ENCODE results near the gene IL17RA.
"Not testable (repeated sequence)": the region's sequence is repeated elsewhere in the genome, so short reads cannot be mapped to it uniquely, and the experiment has no call there.

The IL17RA gene, protein sequence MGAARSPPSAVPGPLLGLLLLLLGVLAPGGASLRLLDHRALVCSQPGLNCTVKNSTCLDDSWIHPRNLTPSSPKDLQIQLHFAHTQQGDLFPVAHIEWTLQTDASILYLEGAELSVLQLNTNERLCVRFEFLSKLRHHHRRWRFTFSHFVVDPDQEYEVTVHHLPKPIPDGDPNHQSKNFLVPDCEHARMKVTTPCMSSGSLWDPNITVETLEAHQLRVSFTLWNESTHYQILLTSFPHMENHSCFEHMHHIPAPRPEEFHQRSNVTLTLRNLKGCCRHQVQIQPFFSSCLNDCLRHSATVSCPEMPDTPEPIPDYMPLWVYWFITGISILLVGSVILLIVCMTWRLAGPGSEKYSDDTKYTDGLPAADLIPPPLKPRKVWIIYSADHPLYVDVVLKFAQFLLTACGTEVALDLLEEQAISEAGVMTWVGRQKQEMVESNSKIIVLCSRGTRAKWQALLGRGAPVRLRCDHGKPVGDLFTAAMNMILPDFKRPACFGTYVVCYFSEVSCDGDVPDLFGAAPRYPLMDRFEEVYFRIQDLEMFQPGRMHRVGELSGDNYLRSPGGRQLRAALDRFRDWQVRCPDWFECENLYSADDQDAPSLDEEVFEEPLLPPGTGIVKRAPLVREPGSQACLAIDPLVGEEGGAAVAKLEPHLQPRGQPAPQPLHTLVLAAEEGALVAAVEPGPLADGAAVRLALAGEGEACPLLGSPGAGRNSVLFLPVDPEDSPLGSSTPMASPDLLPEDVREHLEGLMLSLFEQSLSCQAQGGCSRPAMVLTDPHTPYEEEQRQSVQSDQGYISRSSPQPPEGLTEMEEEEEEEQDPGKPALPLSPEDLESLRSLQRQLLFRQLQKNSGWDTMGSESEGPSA

DNA sequence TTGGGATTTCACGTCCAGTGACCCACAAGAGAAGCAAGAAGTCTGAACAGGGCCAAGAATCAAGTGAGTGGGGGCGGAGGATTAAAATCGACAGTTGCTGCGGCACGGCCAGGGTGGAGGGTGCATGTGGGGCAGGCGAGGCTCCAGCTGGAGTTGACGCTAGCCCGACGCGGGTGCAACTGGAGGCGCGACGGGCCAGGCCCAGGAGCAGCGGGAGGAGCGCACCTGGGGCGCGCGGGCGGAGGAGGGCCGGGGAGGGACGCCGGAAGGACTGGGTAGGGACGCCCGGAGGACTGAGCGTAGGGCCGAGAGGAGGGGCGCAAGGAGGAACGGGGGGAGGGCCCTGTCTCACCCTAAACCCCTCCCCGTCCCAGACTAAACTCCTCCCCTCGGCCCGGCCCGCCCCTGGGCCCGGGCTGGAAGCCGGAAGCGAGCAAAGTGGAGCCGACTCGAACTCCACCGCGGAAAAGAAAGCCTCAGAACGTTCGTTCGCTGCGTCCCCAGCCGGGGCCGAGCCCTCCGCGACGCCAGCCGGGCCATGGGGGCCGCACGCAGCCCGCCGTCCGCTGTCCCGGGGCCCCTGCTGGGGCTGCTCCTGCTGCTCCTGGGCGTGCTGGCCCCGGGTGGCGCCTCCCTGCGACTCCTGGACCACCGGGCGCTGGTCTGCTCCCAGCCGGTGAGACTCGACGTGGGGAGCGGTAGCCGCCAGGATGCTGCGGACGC lies at the start of gene IL17RA:
TSS of gene IL17RA (plus strand) at position 447 of the 723 bp plus-strand sequence. CDS start at position 539, 92 bp downstream.
- DNase-seq = peak; percentile 78

DNA sequence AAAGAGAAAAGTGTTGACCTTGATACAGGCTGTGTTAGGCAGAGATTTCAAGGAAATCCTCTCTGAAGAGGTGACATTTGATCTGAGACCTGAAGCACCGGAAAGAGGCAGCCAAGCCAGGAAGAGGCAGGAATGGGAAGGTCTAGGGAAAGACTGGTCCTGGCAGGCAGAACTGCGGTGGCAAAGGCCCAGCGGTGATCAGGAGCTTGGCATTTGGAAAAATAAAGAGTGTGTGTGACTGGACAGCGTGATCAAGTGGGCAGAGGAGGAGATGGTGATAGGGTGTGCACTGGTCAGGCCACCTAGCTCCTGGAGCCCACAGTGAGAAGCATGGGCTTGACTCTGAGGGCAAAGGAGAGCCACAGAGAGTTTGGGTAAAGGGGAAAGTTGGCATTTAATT lies 49.6 kb upstream of the IL17RA start:
- no peak for DNase-seq

DNA sequence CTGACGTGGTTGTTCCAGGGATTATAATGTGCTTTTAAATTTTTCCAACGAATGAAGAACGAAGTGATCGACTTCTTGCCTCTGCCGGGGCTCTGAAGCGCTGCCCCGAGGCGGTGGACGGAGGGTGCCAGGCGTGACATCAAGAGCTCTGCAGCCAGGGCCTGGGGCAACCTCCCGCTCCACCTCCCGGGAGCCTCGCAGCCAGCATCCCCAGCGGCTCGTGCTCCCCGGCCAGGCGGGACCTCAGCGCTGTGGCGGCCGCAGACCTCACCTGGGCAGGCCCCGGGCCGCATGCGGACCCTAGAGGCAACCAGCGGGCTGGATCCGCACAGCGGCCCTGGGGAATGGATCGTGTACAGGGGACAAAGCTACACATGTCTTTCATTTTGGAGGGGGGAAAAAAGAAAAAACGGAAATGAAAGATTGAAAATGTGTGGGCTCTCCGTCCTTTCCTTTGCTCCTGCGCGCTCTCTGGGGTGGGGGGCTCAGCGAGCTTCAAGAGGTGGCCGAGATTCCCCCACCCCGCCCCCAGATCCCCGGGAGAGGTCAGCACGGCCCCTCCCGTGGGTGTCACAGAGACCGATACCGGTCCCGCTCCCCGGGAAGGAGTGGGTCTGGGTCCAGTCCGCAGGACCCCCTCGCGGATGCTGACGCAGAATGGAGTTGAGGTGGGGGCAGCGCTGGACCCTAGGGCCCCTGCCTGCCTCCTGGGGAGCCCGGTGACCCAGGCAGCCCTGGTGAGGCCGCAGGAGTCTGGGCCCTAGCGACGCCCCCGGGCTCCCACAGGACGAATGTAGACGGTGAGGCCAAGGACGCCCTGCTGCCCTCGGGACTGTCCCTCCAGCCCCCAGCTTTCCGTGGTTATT lies 48.6 kb upstream of the IL17RA start:
- not testable (repeated sequence) for DNase-seq

DNA sequence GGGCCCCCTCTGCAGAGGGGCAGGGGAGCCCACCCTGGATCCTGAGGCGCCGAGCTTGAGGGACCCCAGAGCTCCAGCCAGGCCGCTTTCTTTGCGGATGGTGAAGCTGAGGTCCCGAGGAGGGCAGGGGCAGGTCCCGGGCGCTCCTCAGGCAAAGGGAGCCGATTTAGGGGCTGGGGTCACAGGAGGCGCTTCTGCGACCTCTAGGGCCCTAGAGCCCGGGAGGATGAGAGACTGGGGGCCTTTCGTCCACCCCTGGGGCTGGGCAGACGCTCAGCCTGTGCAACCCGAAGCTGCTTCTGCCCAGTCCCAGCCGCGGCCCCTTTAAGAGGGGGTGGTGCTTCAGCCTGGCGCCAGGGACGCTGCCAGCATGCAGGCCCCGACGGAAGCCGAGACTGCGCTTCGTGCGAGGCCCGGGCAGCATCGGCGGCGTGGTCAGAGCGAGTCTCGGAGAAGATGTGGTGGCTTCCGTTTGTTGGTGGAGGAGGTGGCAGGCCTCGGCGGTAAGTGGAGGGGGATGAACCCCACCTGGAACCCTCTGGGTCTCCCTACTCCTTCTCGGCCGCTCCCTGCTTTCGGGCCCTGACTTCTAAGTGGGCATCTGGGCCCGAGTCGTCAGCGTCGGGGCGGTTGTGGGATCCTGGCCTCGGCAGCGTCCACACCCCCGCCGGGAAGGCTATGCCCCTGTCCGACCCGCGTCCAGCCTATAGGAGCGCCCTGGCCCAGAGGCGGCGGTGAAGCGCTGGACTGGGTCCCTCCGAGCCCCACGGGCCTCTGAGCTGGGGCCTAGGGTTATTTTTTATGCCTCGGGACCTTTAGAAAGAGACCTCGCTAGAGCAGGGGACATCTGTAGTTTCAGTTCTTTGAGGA lies 47.7 kb upstream of the IL17RA start:
- DNase-seq = not testable (repeated sequence)

GRCh38 chr22:17043521-17043920 lies 41.3 kb upstream of the IL17RA start:
- no peak for DNase-seq

- no peak for DNase-seq
Observed at GRCh38 chr22:17046566-17047348, 38.0 kb upstream of the IL17RA start.

- DNase-seq = no peak
Observed at GRCh38 chr22:17047656-17048055, 37.1 kb upstream of the IL17RA start.

DNA sequence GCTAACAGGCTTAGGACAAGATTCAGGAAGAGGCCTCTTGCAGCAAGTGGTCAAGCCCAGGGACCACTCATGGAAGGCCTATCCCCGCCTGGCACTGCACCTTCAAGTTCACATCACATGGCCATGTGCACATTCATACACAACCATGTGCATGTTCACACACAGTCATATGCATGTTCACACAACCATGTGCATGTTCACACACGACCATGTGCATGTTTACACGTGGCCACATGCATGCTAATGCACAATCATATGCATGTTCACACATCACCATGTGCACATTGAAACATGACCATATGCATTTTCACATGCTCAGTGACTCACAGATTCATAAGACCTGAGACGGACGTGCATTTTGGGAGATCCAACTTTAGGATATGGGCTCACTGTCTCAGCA lies 28.7 kb upstream of the IL17RA start:
- no peak for DNase-seq

- DNase-seq = no peak
Observed at GRCh38 chr22:17056807-17057206, 28.0 kb upstream of the IL17RA start.

GRCh38 chr22:17057959-17058814 lies 26.6 kb upstream of the IL17RA start:
- DNase-seq = peak; percentile 26

GRCh38 chr22:17060126-17060525 lies 24.7 kb upstream of the IL17RA start:
- no peak for DNase-seq

- DNase-seq = no peak
Observed at GRCh38 chr22:17063411-17064106, 21.2 kb upstream of the IL17RA start.

GRCh38 chr22:17064498-17065100 lies 20.2 kb upstream of the IL17RA start:
- no peak for DNase-seq

DNA sequence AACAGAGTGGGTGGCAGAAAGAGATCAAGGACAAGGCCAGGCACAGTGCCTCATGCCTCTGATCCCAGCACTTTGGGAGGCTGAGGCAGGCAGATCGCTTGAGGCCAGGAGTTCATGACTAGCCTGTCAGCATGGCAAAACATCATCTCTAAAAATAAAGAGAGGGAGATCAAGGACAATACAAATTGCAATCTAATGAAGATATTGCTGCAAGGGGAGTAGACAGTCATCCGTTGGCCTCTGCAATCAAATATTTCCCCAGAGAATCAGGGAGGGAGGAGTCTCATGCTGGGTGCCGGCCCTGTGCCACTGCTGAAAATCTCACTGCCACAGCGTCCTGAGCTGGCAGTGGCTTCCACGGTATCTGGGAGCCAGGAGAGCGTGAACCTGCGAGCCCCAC lies 19.4 kb upstream of the IL17RA start:
- DNase-seq = no peak

DNA sequence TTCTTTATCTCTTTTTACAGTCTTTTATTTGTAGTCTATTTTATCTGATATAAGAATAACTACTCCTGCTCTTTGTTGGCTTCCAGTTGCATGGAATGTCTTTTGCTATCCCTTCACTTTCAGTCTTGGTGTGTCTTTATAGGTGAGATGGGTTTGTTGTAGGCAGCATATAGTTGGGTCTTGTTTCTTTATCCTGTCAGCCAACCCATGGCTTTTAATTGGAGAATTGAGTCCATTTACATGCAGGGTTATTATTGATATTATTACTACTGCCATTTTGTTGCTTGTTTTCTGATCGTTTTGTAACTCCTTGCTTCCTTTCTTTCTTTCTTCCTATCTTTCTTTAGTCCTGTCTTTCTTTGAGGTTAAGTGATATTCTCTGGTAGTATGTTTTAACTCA lies 11.9 kb upstream of the IL17RA start:
- no peak for DNase-seq

DNA sequence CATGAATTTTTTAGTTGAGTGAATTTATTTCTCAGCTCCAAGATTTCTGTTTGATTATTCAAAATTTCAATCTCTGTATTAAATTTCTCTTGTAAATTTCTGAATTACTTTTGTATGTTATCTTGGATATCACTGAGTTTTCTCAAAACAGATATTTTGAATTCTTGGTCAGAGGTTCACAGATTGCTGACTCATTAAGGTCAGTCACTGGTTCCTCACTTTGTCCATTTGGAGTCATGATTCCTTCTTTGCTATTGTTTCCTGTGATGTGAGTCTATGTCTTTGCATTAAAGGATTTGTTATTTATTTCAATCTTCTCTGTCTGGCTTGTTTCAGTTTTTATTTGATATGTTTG lies 10.2 kb upstream of the IL17RA start:
- no peak for DNase-seq

- no peak for DNase-seq
Observed at GRCh38 chr22:17077255-17077654, 7.5 kb upstream of the IL17RA start.

- no peak for DNase-seq
Observed at GRCh38 chr22:17079572-17079971, 5.2 kb upstream of the IL17RA start.
